Prostate gland (tissue), 2 donors: Measurements from ENCODE around the gene ZNF490.

Experiments used
- CTCF ChIP-seq, 4 experiments: fragments of 200-600 bp in 2 of 4; fragments of 450-650 bp in 2 of 4; sonication (generic) in 2 of 4; IDR thresholded peaks; 1 replicate in 3 of 4; 2 replicates in 1 of 4; pipeline ENCODE4 v1.5.1; 2016 to 2019; ENCODE audit warnings: antibody characterized with exemption in 4 of 4, mild to moderate bottlenecking in 2 of 4, moderate library complexity in 2 of 4
- POLR2AphosphoS5 ChIP-seq: sonication (generic); formaldehyde crosslinking; IDR thresholded peaks from one replicate; pipeline ENCODE4 v1.6.1; 2017; ENCODE audit warnings: antibody characterized with exemption

GRCh38 chr19:12607631-12608030 lies 3.0 kb downstream of the ZNF490 start:
- TF ChIP-seq CTCF (IDR thresholded peaks at IDR 0.05) (no peak), POLR2AphosphoS5 (no peak)
